HepG2 (cell line): ENCODE measurements around the gene MICAL3. TPM values are rescaled to one million over a fixed set of nuclear protein-coding genes. Genes with fewer than 3 reads are reported as not detected.

Experiments
- CSRNP2 ChIP-seq: sonication (generic); formaldehyde crosslinking; conservative IDR thresholded peaks from 2 replicates; pipeline ENCODE4 v1.8.0; 2022; ENCODE audit warnings: low read depth, missing genetic modification reagents
- CTCF ChIP-seq: sonication (generic); formaldehyde crosslinking; IDR thresholded peaks from 2 replicates; pipeline ENCODE4 v1.5.0; 2020; ENCODE audit warnings: mild to moderate bottlenecking, missing genetic modification reagents, moderate library complexity
- GTF2F1 ChIP-seq: fragments of 150-350 bp; IDR thresholded peaks from 2 replicates; pipeline ENCODE4 v1.6.1; 2014; ENCODE audit warnings: low read length
- NRL ChIP-seq: sonication (generic); formaldehyde crosslinking; IDR thresholded peaks from 2 replicates; pipeline ENCODE4 v1.5.0; 2020; ENCODE audit warnings: missing genetic modification reagents, mild to moderate bottlenecking, moderate library complexity, borderline replicate concordance
- PHF20 ChIP-seq: sonication (generic); formaldehyde crosslinking; IDR thresholded peaks from 2 replicates; pipeline ENCODE4 v1.5.0; 2020; ENCODE audit warnings: mild to moderate bottlenecking, missing genetic modification reagents
- SALL1 ChIP-seq: sonication (generic); formaldehyde crosslinking; IDR thresholded peaks from 2 replicates; pipeline ENCODE4 v1.8.0; 2022; ENCODE audit warnings: mild to moderate bottlenecking, missing genetic modification reagents
- ZNF646 ChIP-seq: sonication (generic); formaldehyde crosslinking; IDR thresholded peaks from 2 replicates; pipeline ENCODE4 v1.9.0; 2021; ENCODE audit warnings: mild to moderate bottlenecking, missing genetic modification reagents
- polyA plus RNA-seq, 8 experiments: library from polyadenylated mRNA; depleted of rRNA in 3 of 8; stranded (reverse) in 7 of 8; unstranded in 1 of 8; fragments of >200 nt; fragmentation: Illumina TruSeq in 4 of 8; extraction: Trizol in 4 of 8; gene quantifications; 2 replicates each; pipeline versions ENCODE4 v1.2.1 to v1.2.3, GENCODE V29; 2011 to 2016; ENCODE audit warnings: low read depth in 4 of 8, missing spikeins in 1 of 8, mixed read lengths in 1 of 8; ENCODE audit not compliant: insufficient read depth in 1 of 8
- total RNA-seq, 5 experiments: library from RNA; depleted of rRNA; stranded (reverse); fragments of >200 nt; fragmentation: Illumina TruSeq; extraction: Trizol; gene quantifications; 2 replicates each; pipeline ENCODE4 v1.2.3, GENCODE V29; 2016; ENCODE audit warnings: low read depth in 1 of 5

The MICAL3 gene
- total and polyA plus RNA-seq, 2 of the 13 experiments (the other 11 are each of a cell fraction or from before 2014, with no cell fraction given), result 5.3 to 12.5 TPM

- TF ChIP-seq ZNF646 (CRISPR knock-in tag) (no peak), CSRNP2 (no peak), PHF20 (CRISPR knock-in tag) (no peak), SALL1 (CRISPR knock-in tag) (0 out of 2 replicates have a peak, but pooled peaks have one; percentile 42), GTF2F1 (no peak), CTCF (CRISPR knock-in tag) (peak; percentile 98), NRL (CRISPR knock-in tag) (0 out of 2 replicates have a peak, but pooled peaks have one; percentile 10)
- TF ChIP-seq, all 625 proteins: peak for 34
These were observed 194.1 kb downstream of the MICAL3 start (continued) for GRCh38 chr22:17830043-17830961.
